H1 (cell line): Measurements from ENCODE around the gene SUPT4H1.

Experiments
- POLR2A ChIP-seq, 2 experiments: IDR thresholded peaks; 1 replicate in 1 of 2; 2 replicates in 1 of 2; pipeline ENCODE4 v1.6.1; 2011; ENCODE audit warnings: low read depth in 2 of 2, low read length in 2 of 2, mild to moderate bottlenecking in 2 of 2; ENCODE audit errors: control extremely low read depth in 1 of 2
- YY1 ChIP-seq: IDR thresholded peaks from 2 replicates; pipeline ENCODE4 v1.6.1; 2011; ENCODE audit warnings: low read depth, mild to moderate bottlenecking, low read length

DNA sequence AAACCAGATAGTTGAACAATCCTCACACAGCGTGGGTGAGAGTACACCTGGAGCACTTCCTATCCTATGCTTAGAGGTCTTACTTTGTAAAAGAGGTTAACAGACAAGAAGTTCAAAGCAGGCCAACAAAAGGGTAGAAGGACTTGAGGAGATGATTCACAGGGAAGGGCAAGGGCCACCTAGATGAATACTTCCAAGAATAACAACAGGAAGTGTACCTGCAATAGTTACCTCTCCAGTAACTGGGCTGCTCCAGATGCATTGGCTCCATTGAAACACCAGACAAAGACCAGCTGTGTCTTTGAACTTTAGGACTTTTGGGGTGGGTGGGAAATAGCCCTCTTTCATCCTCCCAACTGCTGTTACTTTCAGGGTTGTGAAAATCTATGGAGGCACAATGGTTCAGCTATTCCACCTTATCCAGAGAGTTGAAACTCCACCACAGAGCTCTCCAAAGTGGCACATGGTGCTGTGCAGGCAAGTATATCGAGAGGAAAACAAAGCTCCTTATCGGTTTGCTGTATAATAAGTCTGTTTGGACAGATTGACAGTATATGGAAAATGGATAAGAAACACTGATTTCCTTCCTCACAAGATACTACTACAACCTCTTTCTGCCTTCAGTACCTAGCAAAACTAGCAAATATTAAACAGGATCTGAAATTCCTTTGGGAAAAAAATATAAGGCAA is 42.7 kb upstream of the SUPT4H1 start:
- no peak for TF ChIP-seq YY1
- no peak for TF ChIP-seq POLR2A (IDR thresholded peaks at IDR 0.05; ENCODE audit: control extremely low read depth in 1 of 2, low read depth in 2 of 2, low read length in 2 of 2)
